IPS-18c (cell line): ENCODE measurements around the gene TMIE.
"Not testable (repeated sequence)": the region's sequence is repeated elsewhere in the genome, so short reads cannot be mapped to it uniquely, and the experiment has no call there.

Source experiments
- H3K4me3 ChIP-seq: 2 replicates; pipeline ENCODE4 v1.7.0; 2013; ENCODE audit warnings: low read depth, mild to moderate bottlenecking, low read length, moderate library complexity; ENCODE audit not compliant: insufficient read depth
- H3K9me3 ChIP-seq: one replicate; pipeline ENCODE4 v1.6.1; 2013; ENCODE audit warnings: mild to moderate bottlenecking, low read length, moderate library complexity; ENCODE audit not compliant: control insufficient read depth, insufficient read depth

Gene TMIE

DNA sequence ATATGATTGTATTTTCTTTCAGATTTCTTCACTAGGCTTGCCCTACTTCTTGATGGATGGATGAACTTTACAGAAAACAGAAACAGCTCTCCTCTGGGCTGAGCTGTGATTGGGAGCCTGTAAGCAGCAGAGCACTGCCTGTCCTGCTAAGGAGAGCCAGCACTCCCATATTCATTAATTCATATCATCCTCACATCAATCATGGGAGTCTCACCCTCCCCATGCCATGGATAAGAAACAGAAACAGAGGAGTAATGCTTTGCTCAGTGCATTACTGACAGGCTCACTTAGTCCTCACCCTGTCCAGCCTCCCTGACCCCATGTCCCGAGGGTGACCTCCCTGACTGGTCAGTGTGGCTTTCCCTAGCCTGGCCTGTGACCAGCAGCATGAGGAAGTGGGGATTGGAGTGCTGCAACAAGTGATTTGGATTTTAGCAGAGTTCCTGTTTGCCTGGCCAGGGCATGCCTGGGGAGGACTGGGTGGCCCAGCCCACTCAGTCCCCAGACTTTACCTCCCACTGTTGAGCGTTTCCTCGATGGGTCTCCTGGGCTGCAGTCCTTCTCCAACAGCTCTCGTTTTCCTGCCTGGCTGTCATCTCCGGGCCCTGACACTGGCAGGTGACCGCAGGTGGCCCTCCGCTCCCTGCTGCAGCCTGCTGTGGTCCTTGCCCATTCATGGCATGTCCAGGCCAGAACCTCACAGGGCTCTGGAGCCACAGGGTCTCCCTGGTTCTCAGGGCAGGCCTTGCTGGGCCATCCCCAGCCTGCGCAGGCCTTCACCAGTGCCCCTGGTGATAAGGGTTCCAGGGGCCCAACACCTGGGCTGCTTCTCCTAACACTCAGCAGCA is 1.3 kb upstream of the TMIE start:
- no peaks in the 10 kb centered on the region for H3K9me3 ChIP-seq
- H3K4me3 ChIP-seq: no peak overlapping the region

GRCh38 chr3:46700772-46701171 is 420 bp upstream of the TMIE start:
- no peaks in the 10 kb centered on the region for H3K9me3 ChIP-seq
- H3K4me3 ChIP-seq: no peak overlapping the region

DNA sequence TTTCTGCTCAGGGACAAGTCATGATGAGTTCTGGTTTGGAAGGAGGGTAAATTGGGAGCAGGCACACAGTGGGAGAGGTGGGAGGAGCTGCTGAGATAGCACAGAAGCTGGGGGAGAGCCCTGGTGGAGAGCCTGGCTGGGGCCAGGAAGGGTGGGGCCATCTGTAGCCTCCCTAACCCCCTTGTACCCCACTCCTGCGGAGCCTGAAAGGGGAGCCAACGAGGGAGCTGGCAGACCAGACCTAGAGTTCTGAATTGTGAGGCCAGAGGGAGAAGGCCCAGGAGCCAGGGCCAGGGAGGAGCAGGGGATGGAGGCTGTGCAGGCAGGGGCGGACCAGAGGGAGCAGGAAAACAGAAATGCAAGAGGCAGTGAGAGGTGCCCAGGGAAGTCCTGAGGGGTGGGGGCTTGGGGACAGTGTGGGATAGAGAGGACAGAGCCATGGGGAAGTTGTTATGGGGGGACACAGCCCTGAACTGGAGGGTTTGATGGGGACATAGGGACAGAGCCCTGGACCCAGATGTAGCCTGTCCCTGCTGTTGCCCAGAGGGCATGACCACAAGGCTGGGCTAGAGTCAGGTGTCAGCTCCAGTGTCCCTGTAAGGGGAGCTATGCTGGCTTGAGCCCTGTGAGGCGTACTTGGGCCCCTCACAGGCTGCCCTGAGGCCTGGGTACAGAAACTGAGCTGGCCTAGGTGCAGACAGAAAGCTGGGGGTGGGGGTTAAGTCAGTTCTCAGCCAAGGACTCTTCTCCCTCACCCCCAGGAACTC is 1.2 kb downstream of the TMIE start:
- H3K4me3 ChIP-seq: no peak overlapping the region
- H3K9me3 ChIP-seq: no peaks in the 10 kb centered on the region

- no peaks in the 10 kb centered on the region for H3K9me3 ChIP-seq
- H3K4me3 ChIP-seq: no peak overlapping the region
Observed at GRCh38 chr3:46703013-46703520, 1.9 kb downstream of the TMIE start.

GRCh38 chr3:46704346-46704745 is 3.2 kb downstream of the TMIE start:
- not testable (repeated sequence) for H3K9me3 ChIP-seq, H3K4me3 ChIP-seq

DNA sequence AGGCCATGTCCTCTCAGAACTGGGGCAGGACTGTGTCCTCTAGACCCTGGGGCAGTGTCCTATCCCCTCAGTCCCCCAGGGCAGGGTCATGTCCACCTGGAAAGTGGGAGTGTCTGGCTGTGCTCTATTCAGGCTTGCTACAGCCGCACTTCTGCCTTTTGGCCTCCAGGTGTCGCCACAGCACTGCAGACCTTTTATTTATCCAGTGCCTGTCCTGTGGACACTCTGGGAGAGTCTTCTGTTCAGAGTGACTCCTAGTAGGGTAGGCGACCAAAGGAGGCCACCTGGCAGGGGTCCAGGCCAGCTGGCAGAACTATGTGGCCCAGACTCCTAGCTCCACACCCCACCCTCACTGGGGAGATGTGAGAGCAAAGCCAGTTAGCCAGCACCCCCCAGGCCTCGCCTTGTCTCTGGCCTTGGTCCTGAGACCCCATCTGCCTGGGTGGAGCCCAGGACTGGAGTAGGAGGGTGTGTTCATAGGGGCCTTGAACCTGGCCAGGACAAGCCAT is 3.9 kb downstream of the TMIE start:
- no peaks in the 10 kb centered on the region for H3K9me3 ChIP-seq
- H3K4me3 ChIP-seq: no peak overlapping the region

DNA sequence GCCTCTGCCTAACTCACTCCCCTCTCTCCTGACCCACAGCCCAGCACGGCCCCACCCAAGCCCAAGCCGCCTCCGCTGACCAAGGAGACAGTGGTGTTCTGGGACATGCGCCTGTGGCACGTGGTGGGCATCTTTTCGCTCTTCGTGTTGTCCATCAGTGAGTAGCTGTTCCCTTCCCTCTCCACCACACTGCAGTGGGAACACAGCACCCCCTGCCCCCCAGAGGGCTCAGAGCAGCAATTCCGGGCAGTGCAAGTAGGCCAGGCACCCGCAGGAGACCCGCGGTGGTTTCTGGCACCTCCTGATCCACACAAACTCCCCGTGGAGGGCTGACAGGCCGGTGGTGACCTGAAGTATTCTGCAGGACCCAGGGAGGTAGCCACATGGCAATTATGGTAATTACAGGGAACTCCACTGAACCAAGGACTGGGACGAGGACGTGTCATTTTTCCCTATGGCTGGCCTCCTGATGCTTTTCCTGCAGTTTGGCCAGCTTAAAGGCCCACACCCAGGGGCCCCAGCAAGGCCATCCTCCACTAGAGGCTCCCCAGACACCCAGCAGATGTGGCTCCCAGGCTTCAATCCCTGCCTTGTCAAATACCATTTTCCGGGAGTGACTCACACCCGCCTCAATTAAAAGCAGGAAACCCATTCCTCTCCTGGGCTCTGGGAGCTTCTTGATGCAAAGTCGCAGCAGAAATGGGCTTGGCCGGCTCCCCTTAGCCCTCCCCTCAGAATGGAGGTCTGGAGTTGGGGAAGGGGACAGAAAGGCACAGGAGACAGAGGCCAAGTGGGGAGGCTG is 4.8 kb downstream of the TMIE start:
- no peak overlapping the region for H3K4me3 ChIP-seq
- no peaks in the 10 kb centered on the region for H3K9me3 ChIP-seq

- Histone ChIP-seq H3K9me3 (no peaks in the 10 kb centered on the region), H3K4me3 (no peak overlapping the region)
Observed at GRCh38 chr3:46706771-46707582, 5.8 kb downstream of the TMIE start.

DNA sequence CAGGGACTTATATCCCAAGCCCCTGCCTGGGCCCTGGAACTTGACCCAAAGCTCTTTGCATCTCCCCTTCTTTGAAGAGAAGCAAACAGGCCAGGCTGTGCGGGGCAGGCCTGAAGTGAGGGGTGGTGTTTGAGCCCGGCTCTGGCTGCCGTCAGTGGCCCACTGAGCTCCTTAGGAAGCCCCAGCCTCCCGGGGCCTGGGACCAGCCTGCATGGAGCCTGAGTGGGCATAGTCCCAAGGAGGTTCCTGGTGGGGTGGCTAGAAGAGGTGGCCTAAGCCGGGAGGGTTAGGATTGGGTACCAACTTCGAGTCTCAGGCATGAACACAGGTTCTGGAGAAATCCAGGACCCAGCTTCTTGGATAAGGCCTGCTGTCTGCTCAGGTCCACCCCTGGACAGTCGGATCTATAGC is 6.4 kb downstream of the TMIE start:
- Histone ChIP-seq H3K9me3 (no peaks in the 10 kb centered on the region), H3K4me3 (no peak overlapping the region)

DNA sequence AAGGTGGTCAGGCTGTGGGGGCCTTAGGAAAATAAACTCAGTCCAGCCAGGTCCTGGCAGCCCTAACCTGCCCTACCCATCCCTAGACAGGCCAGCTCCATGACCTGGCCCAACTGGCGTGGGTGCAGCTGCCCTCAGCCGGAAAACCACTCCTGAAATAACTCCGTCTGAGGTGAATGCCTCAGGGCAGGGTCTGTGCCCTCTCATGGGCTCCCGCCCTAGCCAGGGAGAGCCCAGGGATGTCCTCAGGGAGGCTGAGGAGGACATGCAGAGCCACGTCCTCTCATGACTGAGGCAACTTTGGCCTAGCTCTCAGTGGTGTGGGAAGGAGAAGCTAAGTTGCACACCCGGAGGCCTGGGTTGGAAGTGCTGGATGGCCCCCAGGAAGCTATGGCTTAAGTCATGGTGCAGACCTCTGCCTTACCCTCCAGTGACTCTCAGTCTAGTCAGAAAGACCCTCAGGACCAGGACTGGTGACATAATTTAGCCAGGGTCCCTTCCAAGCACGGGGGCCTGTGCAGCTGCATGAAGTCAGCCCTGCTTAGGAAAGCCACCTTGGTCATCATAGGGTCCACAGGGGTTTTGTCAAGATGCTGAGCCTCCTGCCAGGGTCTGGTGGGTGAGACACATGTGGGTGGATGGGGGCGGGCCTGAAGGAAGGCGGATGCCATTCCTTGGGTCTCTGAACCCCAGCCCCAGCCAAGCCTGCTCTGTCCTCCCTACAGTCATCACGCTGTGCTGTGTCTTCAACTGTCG is 7.4 kb downstream of the TMIE start:
- Histone ChIP-seq H3K9me3 (no peaks in the 10 kb centered on the region), H3K4me3 (no peak overlapping the region)

GRCh38 chr3:46709157-46709654 is 8.0 kb downstream of the TMIE start:
- H3K4me3 ChIP-seq: no peak overlapping the region
- H3K9me3 ChIP-seq: no peaks in the 10 kb centered on the region

GRCh38 chr3:46709721-46710120 is 8.5 kb downstream of the TMIE start:
- Histone ChIP-seq H3K9me3 (no peaks in the 10 kb centered on the region), H3K4me3 (no peak overlapping the region)

DNA sequence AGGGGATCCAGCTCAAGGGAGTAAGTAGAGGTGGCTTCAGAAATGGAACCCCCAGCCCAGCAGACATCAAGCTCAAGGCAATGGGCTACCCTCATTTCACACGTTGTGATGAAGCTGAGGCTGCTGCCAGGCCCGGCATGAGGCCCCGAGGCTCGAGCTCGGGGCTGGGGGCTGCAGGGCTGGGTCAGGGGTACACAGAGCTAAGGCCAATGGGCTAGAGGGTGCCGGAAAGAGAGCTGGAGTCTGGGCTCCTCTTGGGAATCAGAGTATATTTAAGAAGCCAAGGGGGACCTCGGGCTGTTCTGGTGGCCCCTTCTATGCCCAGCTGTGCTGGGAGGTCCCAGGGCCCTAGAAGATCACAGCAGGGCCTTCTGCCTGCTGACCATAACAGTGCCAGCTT is 9.0 kb downstream of the TMIE start:
- no peak overlapping the region for H3K4me3 ChIP-seq
- no peaks in the 10 kb centered on the region for H3K9me3 ChIP-seq

- Histone ChIP-seq H3K9me3 (no peaks in the 10 kb centered on the region), H3K4me3 (no peak overlapping the region)
Observed at GRCh38 chr3:46710671-46711295, 9.6 kb downstream of the TMIE start.

GRCh38 chr3:46711305-46711704 is 10.1 kb downstream of the TMIE start:
- no peaks in the 10 kb centered on the region for H3K9me3 ChIP-seq
- H3K4me3 ChIP-seq: no peak overlapping the region
